Erythroblast (primary cell): ENCODE results near the gene RARRES1.

Experiments used
- GATA1 ChIP-seq: IDR thresholded peaks from 2 replicates; pipeline ENCODE4 v1.6.1; 2011; ENCODE audit warnings: low read depth, mild to moderate bottlenecking, control low read depth, low read length, moderate library complexity
- POLR2A ChIP-seq: IDR thresholded peaks from 2 replicates; pipeline ENCODE4 v1.6.1; 2011; ENCODE audit warnings: mild to moderate bottlenecking, low read length

GRCh38 chr3:158727206-158728060 lies 4.8 kb downstream of the RARRES1 start:
- TF ChIP-seq POLR2A (no peak), GATA1 (no peak)
